HCT116 (cell line): ENCODE measurements around the gene PAH. TPM values are rescaled to one million over a fixed set of nuclear protein-coding genes. Genes with fewer than 3 reads are reported as not detected.
A peak's percentile ranks its signal among the peaks of the same experiment; 100 is the strongest.

Source experiments
- ATAC-seq: fragments of 200-7000 bp; cut with Tn5 transposase; 2 replicates; pipeline ENCODE4 v1.9.1; 2020; ENCODE audit warnings: mild to moderate bottlenecking, moderate library complexity
- BruUV-seq: library from RNA; stranded (reverse); fragments of 400-500 nt; replicated peaks from 2 replicates; lab custom pipeline; 2021; lab: Mats Ljungman, UMichigan
- CTCF ChIA-PET: fragments of 300-600 bp; sonication (Branson Sonifier 250); formaldehyde crosslinking; loops from one replicate; lab custom pipeline; 2021; ENCODE audit warnings: antibody characterized with exemption; lab: Charles Lee
- POLR2A ChIA-PET: fragments of 300-600, 350-600 bp; sonication (Branson Sonifier 250); formaldehyde crosslinking; loops from one replicate; lab custom pipeline; 2021; ENCODE audit warnings: antibody characterized with exemption; lab: Charles Lee
- RAD21 ChIA-PET, 2 experiments: fragments of 300-600 bp; sonication (Branson Sonifier 250); formaldehyde crosslinking; loops; one replicate each; lab custom pipeline; 2023; ENCODE audit warnings: low total read pairs in 2 of 2; ENCODE audit not compliant: uncharacterized antibody in 2 of 2, unreplicated experiment in 2 of 2, low non-redundant PET in 1 of 2; lab: Charles Lee
- DNase-seq: peaks from one replicate; pipeline ENCODE4 v3.0.0-alpha.2; 2010; ENCODE audit warnings: low read depth, low spot score
- H2AFZ ChIP-seq: fragments of 200-600 bp; shearing (Covaris generic), sonication (generic); 2 replicates; pipeline ENCODE4 v1.6.1; 2017; ENCODE audit warnings: low read depth, mixed run types, mixed read lengths, antibody characterized with exemption, low read length; ENCODE audit not compliant: poor library complexity, severe bottlenecking
- H3K27ac ChIP-seq: 2 replicates; pipeline ENCODE4 v1.5.1; 2012; ENCODE audit warnings: low read depth, low read length
- H3K27me3 ChIP-seq: fragments of 200-600 bp; sonication (generic); 2 replicates; pipeline ENCODE4 v1.6.1; 2016; ENCODE audit warnings: mixed run types, low read length, mixed read lengths; ENCODE audit not compliant: insufficient read depth
- H3K36me3 ChIP-seq, 2 experiments: fragments of 200-500 bp in 1 of 2; fragments of 200-600 bp in 1 of 2; sonication (Bioruptor generic) in 1 of 2; sonication (generic) in 1 of 2; 2 replicates each; pipeline versions ENCODE4 v1.5.1 to v1.6.1; 2014 to 2016; ENCODE audit warnings: low read length in 2 of 2, inconsistent platforms in 1 of 2, mixed read lengths in 1 of 2, mixed run types in 1 of 2; ENCODE audit not compliant: insufficient read depth in 2 of 2, control insufficient read depth in 1 of 2
- H3K4me1 ChIP-seq, 2 experiments: fragments of 200-600 bp in 1 of 2; sonication (generic) in 1 of 2; 2 replicates each; pipeline versions ENCODE4 v1.5.1 to v1.6.1; 2012 to 2017; ENCODE audit warnings: low read length in 2 of 2, inconsistent platforms in 1 of 2, mild to moderate bottlenecking in 1 of 2, mixed read lengths in 1 of 2, mixed run types in 1 of 2, moderate library complexity in 1 of 2; ENCODE audit not compliant: insufficient read depth in 2 of 2, control insufficient read depth in 1 of 2
- H3K4me2 ChIP-seq: fragments of 200-600 bp; sonication (generic); 2 replicates; pipeline ENCODE4 v1.6.1; 2017; ENCODE audit warnings: mixed run types, low read length, mixed read lengths
- H3K4me3 ChIP-seq, 2 experiments: fragments of 200-600 bp in 1 of 2; sonication (generic) in 1 of 2; replicated peaks in 1 of 2; 2 replicates each; pipeline ENCODE4 v1.5.1; 2011 to 2016; ENCODE audit warnings: low read length in 2 of 2, control low read depth in 1 of 2, low read depth in 1 of 2, mild to moderate bottlenecking in 1 of 2, mixed read lengths in 1 of 2, mixed run types in 1 of 2
- H3K79me2 ChIP-seq: fragments of 200-600 bp; sonication (generic); 2 replicates; pipeline ENCODE4 v1.6.1; 2017; ENCODE audit warnings: mild to moderate bottlenecking, mixed run types, low read length, moderate library complexity, mixed read lengths; ENCODE audit not compliant: insufficient read depth
- H3K9ac ChIP-seq: fragments of 200-600 bp; sonication (generic); 2 replicates; pipeline ENCODE4 v1.6.1; 2016; ENCODE audit warnings: low read length, mixed read lengths
- H3K9me2 ChIP-seq: fragments of 200-600 bp; sonication (generic), shearing (Covaris generic); 2 replicates; pipeline ENCODE4 v1.6.1; 2017; ENCODE audit warnings: mixed run types, mild to moderate bottlenecking, moderate library complexity; ENCODE audit not compliant: insufficient read depth
- H3K9me3 ChIP-seq, 2 experiments: fragments of 200-500 bp in 1 of 2; fragments of 200-600 bp in 1 of 2; sonication (Bioruptor generic) in 1 of 2; sonication (generic) in 1 of 2; 2 replicates each; pipeline ENCODE4 v1.6.1; 2014 to 2017; ENCODE audit warnings: low read length in 2 of 2, mixed read lengths in 2 of 2, inconsistent platforms in 1 of 2, low read depth in 1 of 2, mild to moderate bottlenecking in 1 of 2, mixed run types in 1 of 2, moderate library complexity in 1 of 2; ENCODE audit not compliant: control insufficient read depth in 1 of 2, insufficient read depth in 1 of 2
- H4K20me1 ChIP-seq: fragments of 200-600 bp; sonication (generic), shearing (Covaris generic); 2 replicates; pipeline ENCODE4 v1.6.1; 2017; ENCODE audit warnings: mixed run types, mild to moderate bottlenecking, moderate library complexity; ENCODE audit not compliant: insufficient read depth
- ELF1 ChIP-seq: IDR thresholded peaks from 2 replicates; pipeline ENCODE4 v1.6.1; 2012; ENCODE audit warnings: low read depth, borderline replicate concordance
- JUND ChIP-seq: IDR thresholded peaks from 2 replicates; pipeline ENCODE4 v1.6.1; 2012
- RAD21 ChIP-seq: IDR thresholded peaks from 2 replicates; pipeline ENCODE4 v1.6.1; 2012; ENCODE audit warnings: low read depth, mild to moderate bottlenecking
- ZNF274 ChIP-seq: fragments of 200-500 bp; sonication (Bioruptor generic); IDR thresholded peaks from 2 replicates; pipeline ENCODE4 v1.6.1; 2014; ENCODE audit warnings: mild to moderate bottlenecking, low read depth, low read length, inconsistent platforms
- intact Hi-C: fragments of 100-400 bp; cut with micrococcal nuclease; formaldehyde crosslinking; loops from 2 replicates; pipeline ENCODE4 v1.10.0; 2022
- total RNA-seq: library from RNA; stranded (reverse); gene quantifications from one replicate; pipeline ENCODE4 v1.2.1, GENCODE V29; 2021; ENCODE audit not compliant: unreplicated experiment
- TF ChIP-seq, protein P1 (sequence below): IDR thresholded peaks from 2 replicates; pipeline ENCODE4 v1.6.1; 2012
- TF ChIP-seq, protein P2 (sequence below), 3 experiments: fragments of 200-600 bp in 1 of 3; sonication (generic) in 1 of 3; IDR thresholded peaks in 2 of 3; conservative IDR thresholded peaks in 1 of 3; 2 replicates each; pipeline ENCODE4 v1.5.1; 2012 to 2017; ENCODE audit warnings: low read depth in 2 of 3, low read length in 2 of 3, antibody characterized with exemption in 1 of 3, borderline replicate concordance in 1 of 3, control low read depth in 1 of 3, mild to moderate bottlenecking in 1 of 3, mixed read lengths in 1 of 3, mixed run types in 1 of 3, moderate library complexity in 1 of 3; ENCODE audit not compliant: insufficient read depth in 1 of 3

Gene PAH
- total RNA-seq, 1 experiment from 2014 or later: 2.8 TPM

DNA sequence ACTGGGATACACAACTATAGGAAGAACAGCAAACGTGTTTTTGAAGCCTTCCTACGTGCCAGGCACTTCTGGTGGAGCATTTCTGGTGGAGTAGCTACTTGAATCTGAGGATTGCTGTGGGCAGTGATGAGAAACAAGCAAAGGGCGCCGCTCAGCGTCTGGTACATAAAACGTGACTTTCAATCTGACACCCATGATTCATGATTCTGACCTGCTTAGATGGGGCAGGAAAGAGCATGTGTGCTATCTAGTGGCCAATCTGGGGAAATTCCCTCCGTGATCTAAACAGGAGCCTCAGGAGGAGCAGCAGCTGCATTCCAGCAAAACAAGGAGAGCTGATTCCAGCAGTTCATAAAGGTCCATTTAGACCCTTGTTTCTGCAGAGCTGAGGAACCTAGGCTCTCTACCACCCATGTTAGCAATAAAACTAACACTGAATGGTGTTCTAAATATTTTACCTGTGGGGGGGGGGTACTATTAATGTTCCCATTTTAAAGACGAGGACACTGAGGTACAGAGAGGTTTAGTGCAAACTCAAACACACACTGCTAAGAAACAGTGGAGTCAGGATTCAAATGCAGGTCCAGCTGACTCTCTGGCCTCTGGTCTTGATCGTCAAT, 37.8 kb downstream of the PAH start (continued):
- TF ChIP-seq ZNF274 (no peak), JUND (no peak), ELF1 (no peak)
- TF ChIP-seq, protein P1, sequence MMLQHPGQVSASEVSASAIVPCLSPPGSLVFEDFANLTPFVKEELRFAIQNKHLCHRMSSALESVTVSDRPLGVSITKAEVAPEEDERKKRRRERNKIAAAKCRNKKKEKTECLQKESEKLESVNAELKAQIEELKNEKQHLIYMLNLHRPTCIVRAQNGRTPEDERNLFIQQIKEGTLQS: no peak

DNA sequence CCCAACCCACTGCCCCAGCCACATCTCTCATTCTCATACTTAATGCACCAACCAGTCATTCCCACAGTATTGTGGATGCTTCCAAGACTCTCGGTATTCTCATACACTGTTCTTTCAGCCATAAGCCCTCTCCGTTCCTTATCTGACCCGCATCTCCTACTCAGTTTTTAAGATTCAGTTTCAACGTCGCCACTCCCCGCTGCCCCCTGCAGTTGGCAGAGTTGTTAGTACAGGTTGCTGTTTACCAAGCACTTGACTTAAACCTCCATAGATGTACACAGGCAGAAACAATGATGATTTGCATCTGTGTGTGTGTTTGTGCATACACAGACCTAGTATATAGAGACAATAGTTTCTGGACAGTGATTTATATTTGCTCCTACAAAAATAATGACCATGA, 40.2 kb downstream of the PAH start:
- Histone ChIP-seq H4K20me1 (no peaks in the 10 kb centered on the region), H3K27me3 (0 out of 2 replicates have a peak, but pooled peaks cover 4% of the 10 kb centered on the region), H3K4me1 (0 out of 4 replicates have a peak, but pooled peaks cover 0 to 3% of the 10 kb centered on the region in 2 experiments), H3K9me3 (no peaks in the 10 kb centered on the region), H2AFZ (no peak overlapping the region), H3K4me2 (no peak overlapping the region), H3K27ac (no peak overlapping the region), H3K4me3 (no peak overlapping the region), H3K79me2 (no peaks in the 10 kb centered on the region), H3K9ac (no peak overlapping the region), H3K36me3 (no peaks in the 10 kb centered on the region), H3K9me2 (no peaks in the 10 kb centered on the region)
- intact Hi-C loops: loop anchor here (5.0 to 10.0 kb wide), 3 partner anchors 780 to 1462 kb away; no protein-coding TSS in a partner anchor
- no peak for TF ChIP-seq RAD21
- TF ChIP-seq, protein P2, sequence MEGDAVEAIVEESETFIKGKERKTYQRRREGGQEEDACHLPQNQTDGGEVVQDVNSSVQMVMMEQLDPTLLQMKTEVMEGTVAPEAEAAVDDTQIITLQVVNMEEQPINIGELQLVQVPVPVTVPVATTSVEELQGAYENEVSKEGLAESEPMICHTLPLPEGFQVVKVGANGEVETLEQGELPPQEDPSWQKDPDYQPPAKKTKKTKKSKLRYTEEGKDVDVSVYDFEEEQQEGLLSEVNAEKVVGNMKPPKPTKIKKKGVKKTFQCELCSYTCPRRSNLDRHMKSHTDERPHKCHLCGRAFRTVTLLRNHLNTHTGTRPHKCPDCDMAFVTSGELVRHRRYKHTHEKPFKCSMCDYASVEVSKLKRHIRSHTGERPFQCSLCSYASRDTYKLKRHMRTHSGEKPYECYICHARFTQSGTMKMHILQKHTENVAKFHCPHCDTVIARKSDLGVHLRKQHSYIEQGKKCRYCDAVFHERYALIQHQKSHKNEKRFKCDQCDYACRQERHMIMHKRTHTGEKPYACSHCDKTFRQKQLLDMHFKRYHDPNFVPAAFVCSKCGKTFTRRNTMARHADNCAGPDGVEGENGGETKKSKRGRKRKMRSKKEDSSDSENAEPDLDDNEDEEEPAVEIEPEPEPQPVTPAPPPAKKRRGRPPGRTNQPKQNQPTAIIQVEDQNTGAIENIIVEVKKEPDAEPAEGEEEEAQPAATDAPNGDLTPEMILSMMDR (IDR thresholded peaks at IDR 0.05 in 2 of 3, conservative IDR thresholded peaks at IDR 0.05 in 1 of 3; ENCODE audit: borderline replicate concordance in 1 of 3, insufficient read depth in 1 of 3, low read depth in 2 of 3, low read length in 2 of 3): peak; percentile 17 to 71 (median 66); a peak in 4 of 6 replicates
- POLR2A ChIA-PET: no interaction called here
- DNase-seq: peak; percentile 13
- ATAC-seq: peak; percentile 57
- CTCF ChIA-PET: no interaction called here
- BruUV-seq: no TSS peak
- RAD21 ChIA-PET: no interaction called here
